K562 (cell line): ENCODE data around the gene CTTNBP2NL. TPM values are rescaled to one million over a fixed set of nuclear protein-coding genes. Genes with fewer than 3 reads are reported as not detected.
A peak's percentile ranks its signal among the peaks of the same experiment; 100 is the strongest.

Experiments
- ATAC-seq: fragments of 200-7000 bp; cut with Tn5 transposase; 3 replicates; pipeline ENCODE4 v1.9.1; 2020; ENCODE audit warnings: moderate library complexity
- BruUV-seq: library from RNA; stranded (reverse); fragments of 400-500 nt; replicated peaks from 2 replicates; lab custom pipeline; 2021; lab: Mats Ljungman, UMichigan
- CTCF ChIA-PET: fragments of 300-600 bp; formaldehyde crosslinking; extraction: SDS; loops from one replicate; lab custom pipeline; 2021; ENCODE audit warnings: low intra/inter-chr PET ratio; lab: Yijun Ruan, JAX
- POLR2A ChIA-PET: fragments of 300-600, 350-650 bp; sonication (Branson Sonifier 250); formaldehyde crosslinking; extraction: SDS; loops from one replicate; lab custom pipeline; 2021; ENCODE audit warnings: antibody characterized with exemption, inconsistent platforms; lab: Yijun Ruan, JAX
- DNase-seq, 4 experiments: peaks; one replicate each; pipeline versions ENCODE4 v3.0.0 to v3.0.0-alpha.2; 2011 to 2018; ENCODE audit warnings: low spot score in 3 of 4, mixed read lengths in 3 of 4; ENCODE audit errors: extremely low read depth in 1 of 4
- FAIRE-seq: peaks from 2 replicates; lab custom pipeline; 2011; peaks lifted over from hg19 to GRCh38; lab: Jason Lieb, UNC
- H2AFZ ChIP-seq: 2 replicates; pipeline ENCODE4 v1.6.0; 2011; ENCODE audit warnings: low read depth, low read length, control low read depth, inconsistent platforms
- H3K27ac ChIP-seq: fragments of 200-600 bp; 3 replicates; pipeline ENCODE4 v1.8.0; 2011; ENCODE audit warnings: low read depth, mild to moderate bottlenecking, control low read depth, inconsistent platforms, low read length, moderate library complexity, mixed read lengths; ENCODE audit errors: extremely low read depth
- H3K27me3 ChIP-seq, 2 experiments: fragments of 300-600 bp in 1 of 2; 2 replicates in 1 of 2; 3 replicates in 1 of 2; pipeline versions ENCODE4 v1.6.0 to v1.8.0; 2011; ENCODE audit warnings: inconsistent platforms in 2 of 2, low read length in 2 of 2, mild to moderate bottlenecking in 1 of 2, mixed read lengths in 1 of 2, moderate library complexity in 1 of 2; ENCODE audit not compliant: control insufficient read depth in 2 of 2, insufficient read depth in 2 of 2
- H3K36me3 ChIP-seq: fragments of 300-600 bp; 3 replicates; pipeline ENCODE4 v1.8.0; 2011; ENCODE audit warnings: mild to moderate bottlenecking, low read length, inconsistent platforms; ENCODE audit not compliant: control insufficient read depth, insufficient read depth
- H3K4me1 ChIP-seq, 2 experiments: fragments of 200-600 bp in 1 of 2; replicated peaks in 1 of 2; 2 replicates in 1 of 2; 3 replicates in 1 of 2; pipeline versions ENCODE4 v1.5.1 to v1.8.0; 2011; ENCODE audit warnings: inconsistent platforms in 2 of 2, low read length in 2 of 2, mild to moderate bottlenecking in 1 of 2, mixed read lengths in 1 of 2, moderate library complexity in 1 of 2; ENCODE audit not compliant: control insufficient read depth in 2 of 2, insufficient read depth in 2 of 2
- H3K4me2 ChIP-seq: 2 replicates; pipeline ENCODE4 v1.6.1; 2011; ENCODE audit warnings: low read length, control low read depth, inconsistent platforms, mixed read lengths; ENCODE audit not compliant: insufficient read depth
- H3K4me3 ChIP-seq: fragments of 200-600 bp; sonication (generic), shearing (Covaris generic); 2 replicates; pipeline ENCODE4 v1.5.1; 2016; ENCODE audit warnings: control low read depth, inconsistent platforms
- H3K79me2 ChIP-seq: fragments of 200-600 bp; 3 replicates; pipeline ENCODE4 v1.8.0; 2011; ENCODE audit warnings: low read length, inconsistent platforms; ENCODE audit not compliant: control insufficient read depth, insufficient read depth
- H3K9ac ChIP-seq, 2 experiments: 2 replicates each; pipeline versions ENCODE4 v1.6.0 to v1.6.1; 2011; ENCODE audit warnings: low read depth in 2 of 2, low read length in 2 of 2, control low read depth in 1 of 2, inconsistent platforms in 1 of 2, mild to moderate bottlenecking in 1 of 2, mixed read lengths in 1 of 2; ENCODE audit not compliant: insufficient read depth in 1 of 2
- H3K9me1 ChIP-seq: one replicate; pipeline ENCODE4 v1.6.0; 2011; ENCODE audit warnings: inconsistent platforms, mild to moderate bottlenecking, low read length, moderate library complexity; ENCODE audit not compliant: control insufficient read depth, insufficient read depth
- H3K9me3 ChIP-seq: replicated peaks from 2 replicates; pipeline ENCODE4 v1.5.1; 2011; ENCODE audit warnings: low read depth, low read length, inconsistent platforms; ENCODE audit not compliant: control insufficient read depth, insufficient read depth
- H4K20me1 ChIP-seq: replicated peaks from 2 replicates; pipeline ENCODE4 v1.6.1; 2011; ENCODE audit warnings: low read length, inconsistent platforms, mixed read lengths; ENCODE audit not compliant: control insufficient read depth, insufficient read depth
- ATF3 ChIP-seq, 2 experiments: fragments of 450-650 bp in 1 of 2; sonication (generic) in 1 of 2; formaldehyde crosslinking in 1 of 2; IDR thresholded peaks in 1 of 2; conservative IDR thresholded peaks in 1 of 2; 2 replicates each; pipeline versions ENCODE4 v1.6.1 to v1.8.1; 2016 to 2023; ENCODE audit warnings: mild to moderate bottlenecking in 2 of 2, moderate library complexity in 2 of 2, inconsistent platforms in 1 of 2, missing genetic modification reagents in 1 of 2
- CTBP1 ChIP-seq: fragments of 450-650 bp; IDR thresholded peaks from 2 replicates; pipeline ENCODE4 v1.6.1; 2016; ENCODE audit warnings: borderline replicate concordance
- E2F6 ChIP-seq, 2 experiments: IDR thresholded peaks; 2 replicates each; pipeline ENCODE4 v1.6.1; 2011; ENCODE audit warnings: borderline replicate concordance in 1 of 2, control low read depth in 1 of 2, low read depth in 1 of 2, low read length in 1 of 2, mild to moderate bottlenecking in 1 of 2, mixed read lengths in 1 of 2, moderate library complexity in 1 of 2; ENCODE audit not compliant: insufficient read depth in 1 of 2, insufficient read length in 1 of 2, poor library complexity in 1 of 2, severe bottlenecking in 1 of 2; ENCODE audit errors: extremely low read depth in 1 of 2
- ETV5 ChIP-seq: sonication (generic); formaldehyde crosslinking; IDR thresholded peaks from 2 replicates; pipeline ENCODE4 v1.4.0; 2020; ENCODE audit warnings: low read depth, mild to moderate bottlenecking, missing genetic modification reagents
- L3MBTL2 ChIP-seq: fragments of 450-650 bp; IDR thresholded peaks from 2 replicates; pipeline ENCODE4 v1.6.1; 2016; ENCODE audit warnings: mild to moderate bottlenecking, moderate library complexity
- ZBTB33 ChIP-seq: sonication (generic); formaldehyde crosslinking; IDR thresholded peaks from 2 replicates; pipeline ENCODE4 v1.8.1; 2023; ENCODE audit warnings: mild to moderate bottlenecking, missing genetic modification reagents
- ZNF561 ChIP-seq: fragments of 450-650 bp; formaldehyde crosslinking; conservative IDR thresholded peaks from 2 replicates; pipeline ENCODE4 v1.4.0; 2020; ENCODE audit warnings: mild to moderate bottlenecking, moderate library complexity
- WGBS: fragments of 100-300 bp; shearing (Covaris generic); methylation state at CpG from one replicate; pipeline ENCODE4 v1.1.6; 2016; ENCODE audit warnings: low coverage, mixed read lengths; ENCODE audit not compliant: insufficient coverage; ENCODE audit errors: missing lambda C conversion rate; 5-methylcytosine and 5-hydroxymethylcytosine counted together
- in situ Hi-C: fragments of 300-500 bp; cut with MboI; formaldehyde crosslinking; loops from 4 replicates; pipeline ENCODE4 v1.15.0; 2018; ENCODE audit warnings: inconsistent platforms, mixed read lengths
- intact Hi-C: fragments of 100-400 bp; cut with micrococcal nuclease; formaldehyde crosslinking; loops from 2 replicates; pipeline ENCODE4 v1.14.2; 2022
- polyA plus RNA-seq, 8 experiments: library from polyadenylated mRNA; depleted of rRNA in 4 of 8; stranded (reverse) in 5 of 8; unstranded in 3 of 8; fragments of >200 nt; fragmentation: Nextera tagmentation in 2 of 8; fragmentation: Illumina TruSeq in 1 of 8; extraction: Ambion mirVana in 2 of 8; extraction: Trizol in 1 of 8; gene quantifications; 2 replicates each; pipeline versions ENCODE4 v1.2.1 to v1.2.3, GENCODE V29; 2011 to 2014; ENCODE audit warnings: inconsistent platforms in 1 of 8, missing spikeins in 1 of 8
- total RNA-seq, 7 experiments: library from RNA; depleted of rRNA in 6 of 7; stranded (reverse); fragments of >200 nt in 6 of 7; fragmentation: Illumina TruSeq in 2 of 7; extraction: Trizol in 2 of 7; gene quantifications; 2 replicates each; pipeline versions ENCODE4 v1.2.1 to v1.2.3, GENCODE V29; 2011 to 2021; ENCODE audit warnings: low replicate concordance in 1 of 7
- TF ChIP-seq, protein P1 (sequence below): sonication (generic); formaldehyde crosslinking; IDR thresholded peaks from 2 replicates; pipeline ENCODE4 v1.9.0; 2022; ENCODE audit warnings: mild to moderate bottlenecking, missing genetic modification reagents

The CTTNBP2NL gene
- total and polyA plus RNA-seq, 9 of the 15 experiments (the other 6 are each of a cell fraction or from before 2014, with no cell fraction given): 0.27 to 1.4 (median 0.62) TPM

DNA sequence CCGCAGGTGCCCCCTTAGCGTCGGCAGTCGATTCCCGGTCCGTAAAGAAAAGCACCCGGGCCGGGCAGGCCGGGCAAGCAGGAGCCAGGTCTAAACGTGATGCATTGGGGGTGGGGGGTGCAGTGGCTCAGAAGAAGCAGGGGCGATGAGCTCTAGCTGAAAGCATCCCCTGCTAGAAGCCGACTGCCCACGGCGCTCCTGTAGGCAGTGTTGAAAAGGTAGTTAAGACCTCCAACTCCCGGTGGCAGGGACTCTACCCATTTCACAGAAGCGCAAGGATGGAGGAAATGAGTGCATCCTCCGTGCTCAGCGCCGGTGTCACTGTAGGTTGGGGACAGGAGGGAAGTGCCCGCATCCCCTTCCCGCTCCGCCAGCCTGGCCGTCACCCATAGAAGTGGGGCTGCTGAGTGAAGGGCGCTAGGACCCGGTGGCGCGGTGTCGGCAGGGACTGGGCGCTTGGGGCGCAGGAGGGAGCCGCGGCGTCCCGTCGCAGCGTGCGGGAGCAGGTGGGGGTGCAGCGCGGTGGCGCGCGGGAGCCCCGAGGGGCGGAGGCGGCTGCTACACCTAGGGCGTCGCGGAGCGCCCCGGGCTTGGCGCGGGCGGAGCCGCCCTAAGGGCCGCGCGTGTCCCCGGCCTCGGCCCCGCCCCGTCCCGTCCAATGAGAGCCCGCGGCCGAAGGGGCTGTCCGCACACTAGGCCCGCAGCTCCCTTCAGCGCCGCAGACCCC is 112.4 kb downstream of the CTTNBP2NL start, which contains the start of gene WNT2B (continued):
- TF ChIP-seq, protein P1, sequence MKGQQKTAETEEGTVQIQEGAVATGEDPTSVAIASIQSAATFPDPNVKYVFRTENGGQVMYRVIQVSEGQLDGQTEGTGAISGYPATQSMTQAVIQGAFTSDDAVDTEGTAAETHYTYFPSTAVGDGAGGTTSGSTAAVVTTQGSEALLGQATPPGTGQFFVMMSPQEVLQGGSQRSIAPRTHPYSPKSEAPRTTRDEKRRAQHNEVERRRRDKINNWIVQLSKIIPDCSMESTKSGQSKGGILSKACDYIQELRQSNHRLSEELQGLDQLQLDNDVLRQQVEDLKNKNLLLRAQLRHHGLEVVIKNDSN (CRISPR knock-in tag): 0 out of 2 replicates have a peak, but pooled peaks have one; percentile 22
- peak in 1 of 2 experiments; percentile 71 for TF ChIP-seq E2F6 (IDR thresholded peaks at IDR 0.05; ENCODE audit: borderline replicate concordance in 1 of 2, extremely low read depth in 1 of 2, insufficient read depth in 1 of 2, insufficient read length in 1 of 2, low read depth in 1 of 2, low read length in 1 of 2, poor library complexity in 1 of 2, severe bottlenecking in 1 of 2)
- TF ChIP-seq CTBP1: peak; percentile 35; the same call in 1 of the 2 replicates

GRCh38 chr1:112509005-112509659 is 113.1 kb downstream of the CTTNBP2NL start:
- intact Hi-C loops: no loop called here

More at GRCh38 chr1:112509005-112509659, 113.1 kb downstream of the CTTNBP2NL start:
- FAIRE-seq (no peak), DNase-seq (no peak), ATAC-seq (no peak)
- 69% methylated on average over 47 of the region's 66 CpGs for WGBS
- Histone ChIP-seq H2AFZ (no peak overlapping the region), H3K79me2 (no peaks in the 10 kb centered on the region), H3K4me1 (peaks cover 0 to 19% of the 10 kb centered on the region in 2 experiments), H3K27ac (no peak overlapping the region), H3K36me3 (no peaks in the 10 kb centered on the region), H3K4me3 (no peak overlapping the region; the same call in 1 of the 2 replicates), H3K4me2 (no peak overlapping the region; the same call in 1 of the 2 replicates), H3K9me3 (no peaks in the 10 kb centered on the region), H3K9me1 (no peaks in the 10 kb centered on the region), H4K20me1 (0 out of 2 replicates have a peak, but pooled peaks cover 4% of the 10 kb centered on the region), H3K27me3 (peaks cover 32 to 72% of the 10 kb centered on the region in 2 experiments), H3K9ac (no peak overlapping the region)
- in situ Hi-C loops: no loop called here
- no TSS peak for BruUV-seq
- ChIA-PET POLR2A (interaction anchor here (0.5 to 0.6 kb wide), 3 partner anchors 14 to 162 kb away, joined by 3 to 4 read pairs (median 4); no protein-coding TSS in a partner anchor), CTCF (no interaction called here)
- no peak for TF ChIP-seq ZNF561 (CRISPR knock-in tag)
- TF ChIP-seq ZBTB33: peak; percentile 97; the same call in 1 of the 2 replicates
- no peak for TF ChIP-seq ETV5 (CRISPR knock-in tag)
- 0 out of 2 replicates have a peak, but pooled peaks have one; percentile 5 for TF ChIP-seq L3MBTL2
- TF ChIP-seq ATF3 (IDR thresholded peaks at IDR 0.05): no peak
- TF ChIP-seq ATF3 (CRISPR knock-in tag; conservative IDR thresholded peaks at IDR 0.05): no peak
